Activated CD8-positive, alpha-beta memory T cell treated with anti-CD3 and anti-CD28 coated beads, Interleukin-2, amount 50 U/mL, for 1 hour (primary cell): ENCODE results near the gene TAAR2.
"Not testable (repeated sequence)": the region's sequence is repeated elsewhere in the genome, so short reads cannot be mapped to it uniquely, and the experiment has no call there.

Source experiments
- DNase-seq: peaks from one replicate; pipeline ENCODE4 v3.0.0-alpha.2; 2020; ENCODE audit errors: extremely low read depth

Gene TAAR2, protein sequence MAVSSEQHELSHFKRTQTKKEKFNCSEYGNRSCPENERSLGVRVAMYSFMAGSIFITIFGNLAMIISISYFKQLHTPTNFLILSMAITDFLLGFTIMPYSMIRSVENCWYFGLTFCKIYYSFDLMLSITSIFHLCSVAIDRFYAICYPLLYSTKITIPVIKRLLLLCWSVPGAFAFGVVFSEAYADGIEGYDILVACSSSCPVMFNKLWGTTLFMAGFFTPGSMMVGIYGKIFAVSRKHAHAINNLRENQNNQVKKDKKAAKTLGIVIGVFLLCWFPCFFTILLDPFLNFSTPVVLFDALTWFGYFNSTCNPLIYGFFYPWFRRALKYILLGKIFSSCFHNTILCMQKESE

DNA sequence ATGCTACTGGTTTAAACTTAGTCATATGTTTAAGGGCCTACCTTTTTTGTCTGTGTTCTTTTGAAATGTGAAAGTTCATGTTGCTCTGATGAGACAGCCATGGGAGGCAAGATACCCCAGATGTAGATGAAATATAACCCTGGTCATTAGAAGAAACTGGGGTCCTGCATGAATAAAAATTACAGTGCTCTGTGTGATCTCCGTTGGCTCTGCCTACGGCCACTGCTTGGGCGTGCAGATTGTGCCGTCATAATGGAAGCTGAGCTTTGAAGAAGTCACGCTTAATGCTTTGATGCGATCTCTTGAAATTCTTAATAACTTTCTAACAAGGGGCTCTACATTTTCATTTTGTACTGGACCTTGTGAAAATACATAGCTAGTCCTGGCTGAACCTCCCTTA, at the start of gene TAAR2:
TAAR2 (minus strand) TSS at position 101 of the 400 bp plus-strand sequence; CDS start at position 101, 0 bp downstream.
- no peak for DNase-seq

GRCh38 chr6:132673376-132674094, 49.5 kb upstream of the TAAR2 start:
- DNase-seq, result no peak

DNA sequence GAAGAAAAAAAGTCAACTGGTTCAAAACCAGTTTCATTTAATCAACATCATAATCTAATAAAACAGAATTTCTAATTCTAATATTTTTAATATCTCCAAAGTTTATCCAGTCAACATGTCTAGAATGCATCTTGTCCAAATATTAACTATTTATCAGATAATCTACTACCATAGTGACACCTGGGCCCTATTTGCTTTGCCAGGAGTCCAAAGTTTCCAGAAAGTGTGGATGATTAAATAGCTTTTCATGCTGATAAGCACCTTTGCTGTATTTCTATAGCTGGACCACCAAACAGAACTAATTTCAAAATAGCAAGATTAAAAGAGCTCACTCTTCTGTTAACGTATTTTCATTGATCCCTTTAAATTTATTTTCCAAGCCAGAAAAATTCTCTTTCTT, 47.2 kb upstream of the TAAR2 start:
- no peak for DNase-seq

DNA sequence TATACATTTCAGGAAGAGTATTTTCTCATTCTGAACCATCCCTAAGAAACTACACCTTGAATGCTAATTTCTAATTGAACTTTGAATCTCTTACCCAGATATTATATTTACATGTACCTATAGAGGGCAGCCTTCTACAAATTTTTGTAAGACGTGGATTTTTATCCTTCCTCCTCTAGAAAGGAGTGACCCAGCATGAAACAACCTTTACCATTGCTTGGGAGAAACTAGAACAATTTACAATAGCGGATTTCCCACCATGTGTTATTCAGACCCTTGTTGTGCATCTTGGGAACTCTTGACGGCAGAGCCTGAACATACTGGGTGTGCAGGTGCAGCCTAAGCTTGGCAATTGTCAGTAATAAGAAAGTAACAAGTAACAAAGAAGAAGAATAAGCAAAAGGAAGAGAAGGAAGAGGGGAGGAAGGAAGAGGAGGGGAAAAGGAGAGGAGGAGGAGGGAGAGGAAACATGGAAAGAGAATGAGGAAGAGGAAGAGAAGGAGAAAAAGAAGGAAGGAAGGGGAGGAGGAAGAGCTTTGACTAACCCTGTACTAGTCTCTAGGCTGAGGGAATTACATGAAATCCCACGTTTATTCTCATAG, 45.7 kb upstream of the TAAR2 start:
- no peak for DNase-seq

- no peak for DNase-seq
Observed at GRCh38 chr6:132666118-132666517, 42.0 kb upstream of the TAAR2 start.

GRCh38 chr6:132664309-132665034, 40.4 kb upstream of the TAAR2 start:
- no peak for DNase-seq

GRCh38 chr6:132663661-132664060, 39.6 kb upstream of the TAAR2 start:
- DNase-seq, result no peak

DNA sequence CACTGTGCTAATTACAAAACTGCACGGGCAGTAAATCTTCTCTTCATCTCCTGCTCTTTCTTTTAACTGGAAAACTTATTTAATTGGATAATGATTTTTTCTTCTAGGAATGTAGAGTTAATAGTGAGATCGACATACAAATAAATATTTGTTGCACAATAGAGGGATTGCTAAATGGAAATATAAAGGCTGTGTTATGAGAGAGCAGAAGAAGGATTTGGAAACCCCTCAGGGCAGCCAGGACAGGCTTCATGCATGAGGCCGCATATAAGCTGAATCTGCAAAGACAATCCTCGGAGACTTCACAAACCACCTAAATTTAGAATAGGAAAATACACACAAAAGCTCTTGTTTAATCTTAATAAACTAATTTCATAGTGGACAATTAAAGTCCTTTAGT, 37.8 kb upstream of the TAAR2 start:
- no peak for DNase-seq

DNA sequence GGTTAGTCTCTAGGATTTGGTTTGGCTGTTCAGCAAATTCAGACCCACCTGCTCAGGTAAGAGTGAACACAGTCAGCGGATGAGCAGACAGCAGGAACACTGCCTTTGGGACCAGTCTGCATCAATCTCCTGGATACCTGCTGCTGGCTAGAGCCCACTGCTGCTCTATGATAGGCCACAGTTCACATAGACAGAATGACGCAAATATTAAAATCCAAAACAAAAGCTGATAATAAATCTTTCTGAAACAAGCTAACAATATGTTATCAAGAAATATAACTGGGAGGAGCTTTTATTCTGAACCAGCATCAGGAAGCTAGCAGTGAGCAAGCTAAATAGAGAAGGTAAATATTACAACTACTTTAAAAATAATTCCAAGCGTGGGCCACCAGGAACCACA, 35.0 kb upstream of the TAAR2 start, which contains the start of gene TAAR1:
TAAR1 (minus strand) TSS at position 101 of the 400 bp plus-strand sequence. CDS start 13,179 bp downstream, outside the sequence.
- no peak for DNase-seq

- no peak for DNase-seq
Observed at GRCh38 chr6:132651062-132651461, 27.0 kb upstream of the TAAR2 start.

DNA sequence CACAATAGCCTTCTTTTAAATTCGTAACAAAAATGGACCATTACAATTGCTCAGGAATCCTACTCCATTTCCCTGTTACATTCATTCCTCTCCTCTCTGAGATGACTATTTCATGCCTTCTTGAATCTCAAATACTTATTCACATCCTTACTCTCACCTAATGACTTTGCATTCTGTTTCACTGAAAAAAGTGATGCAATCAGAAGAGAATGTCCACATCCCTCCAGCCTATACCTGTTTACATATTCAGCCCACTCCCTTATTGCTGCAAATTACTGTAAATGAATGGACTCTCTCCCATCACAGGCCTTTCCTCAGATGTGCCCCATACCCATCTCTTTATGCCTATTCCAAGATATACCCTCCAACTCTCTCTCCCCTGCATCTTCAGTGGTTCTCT, 26.4 kb upstream of the TAAR2 start:
- DNase-seq, result no peak

DNA sequence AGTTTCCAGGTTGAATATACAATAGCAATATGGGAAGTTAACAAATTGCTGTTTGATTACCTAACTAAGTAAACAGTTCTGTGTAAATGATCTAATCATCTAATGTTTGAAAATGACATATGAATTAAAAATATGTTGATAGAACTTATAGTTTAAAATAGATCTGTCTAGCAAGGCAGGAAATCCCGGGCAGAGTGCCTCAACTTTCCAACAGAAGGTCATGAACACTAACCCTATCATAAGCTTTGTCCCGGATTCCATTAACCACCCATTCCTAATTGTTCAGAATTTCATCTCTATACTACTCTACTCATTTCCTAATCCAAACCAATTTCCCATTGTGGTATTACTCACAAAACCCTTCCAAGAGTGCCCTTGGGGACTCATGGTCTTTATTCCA, 24.8 kb upstream of the TAAR2 start:
- DNase-seq, result no peak

GRCh38 chr6:132648356-132648755, 24.3 kb upstream of the TAAR2 start:
- no peak for DNase-seq

GRCh38 chr6:132643547-132643946, 19.5 kb upstream of the TAAR2 start:
- no peak for DNase-seq

DNA sequence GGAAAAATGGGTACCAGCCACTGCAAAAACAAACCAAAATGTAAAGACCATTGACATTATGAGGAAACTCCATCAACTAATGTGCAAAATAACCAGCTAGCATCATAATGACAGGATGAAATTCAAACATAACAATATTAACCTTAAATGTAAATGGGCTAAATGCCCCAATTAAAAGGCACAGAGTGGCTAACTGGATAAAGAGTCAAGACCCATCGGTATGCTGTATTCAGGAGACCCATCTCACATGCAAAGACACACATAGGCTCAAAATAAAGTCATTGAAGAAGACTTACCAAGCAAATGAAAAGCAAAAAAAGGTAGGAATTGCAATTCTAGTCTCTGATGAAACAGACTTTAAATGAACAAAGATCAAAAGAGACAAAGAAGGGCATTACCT, 13.1 kb upstream of the TAAR2 start:
- DNase-seq, result not testable (repeated sequence)

DNA sequence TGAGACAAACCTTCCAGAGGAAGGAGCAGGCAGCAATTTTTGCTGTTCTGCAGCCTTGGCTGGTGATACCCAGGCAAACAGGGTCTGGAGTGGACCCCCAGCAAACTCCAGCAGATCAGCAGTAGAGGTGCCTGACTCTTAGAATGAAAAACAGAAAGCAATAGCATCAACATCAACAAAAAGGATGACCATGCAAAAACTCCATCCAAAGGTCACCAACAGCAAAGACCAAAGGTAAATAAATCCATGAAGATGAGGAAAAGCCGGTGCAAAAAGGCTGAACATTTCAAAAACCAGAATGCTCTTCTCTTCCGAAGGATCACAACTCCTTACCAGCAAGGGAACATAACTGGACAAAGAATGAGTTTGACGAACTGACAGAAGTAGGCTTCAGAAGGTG, 11.8 kb upstream of the TAAR2 start:
- not testable (repeated sequence) for DNase-seq

GRCh38 chr6:132635288-132635687, 11.2 kb upstream of the TAAR2 start:
- DNase-seq, result not testable (repeated sequence)

DNA sequence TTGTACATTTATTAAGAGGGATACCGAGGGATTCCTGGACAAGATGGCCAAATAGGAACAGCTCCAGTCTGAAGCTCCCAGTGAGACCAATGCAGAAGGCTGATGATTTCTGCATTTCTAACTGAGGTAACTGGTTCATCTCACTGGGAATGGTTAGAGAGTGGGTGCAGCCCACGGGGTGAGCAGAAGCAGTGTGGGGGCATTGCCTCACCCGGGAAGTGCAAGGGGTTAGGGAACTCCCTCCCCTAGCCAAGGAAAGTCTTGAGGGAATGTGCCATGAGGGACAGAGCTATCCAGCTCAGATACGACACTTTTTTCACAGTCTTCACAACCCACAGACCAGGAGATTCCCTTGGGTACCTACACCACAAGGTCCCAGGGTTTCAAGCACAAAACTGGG, 10.7 kb upstream of the TAAR2 start:
- DNase-seq, result no peak

DNA sequence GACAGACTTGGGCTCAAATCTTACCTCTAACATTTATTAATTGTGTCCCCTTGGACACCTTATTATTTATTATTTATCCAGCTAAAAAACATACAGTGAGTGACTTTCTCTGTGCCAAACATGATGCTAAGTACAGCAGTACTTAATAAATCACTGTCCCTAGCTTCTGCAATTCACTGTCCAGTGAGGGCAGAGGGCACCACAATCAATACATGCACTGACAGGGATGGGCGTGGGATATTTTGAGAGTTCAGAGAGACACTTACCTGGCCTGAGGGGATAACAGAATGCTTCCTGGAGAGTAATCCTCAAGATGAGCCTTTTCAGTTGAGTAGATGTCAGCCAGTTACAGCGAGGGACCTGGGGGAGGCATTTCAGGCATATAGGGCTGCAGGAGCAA, 9.3 kb upstream of the TAAR2 start:
- no peak for DNase-seq

GRCh38 chr6:132623106-132623845, 799 bp downstream of the TAAR2 start:
- no peak for DNase-seq

DNA sequence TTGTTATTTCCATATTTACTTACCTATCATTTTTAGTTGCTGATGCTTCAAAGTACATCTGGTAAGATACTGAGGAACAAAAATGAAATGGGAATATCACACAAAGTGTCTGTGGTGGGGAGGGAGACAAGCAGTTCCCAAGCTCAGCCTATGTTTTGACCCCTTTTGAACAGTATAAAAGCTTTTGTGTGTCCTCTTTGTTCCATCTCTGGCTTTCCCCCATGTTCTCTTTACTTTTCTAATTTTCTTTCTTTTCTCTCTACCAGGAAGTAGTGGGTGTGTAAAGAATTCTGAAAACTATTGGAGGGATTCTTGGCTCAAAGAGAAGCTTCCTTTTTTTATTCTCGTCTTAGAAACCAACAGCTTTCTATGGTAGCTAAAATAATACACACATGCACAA, 7.4 kb downstream of the TAAR2 start:
- no peak for DNase-seq
